ENCODE data around the gene PLXND1.

DNA sequence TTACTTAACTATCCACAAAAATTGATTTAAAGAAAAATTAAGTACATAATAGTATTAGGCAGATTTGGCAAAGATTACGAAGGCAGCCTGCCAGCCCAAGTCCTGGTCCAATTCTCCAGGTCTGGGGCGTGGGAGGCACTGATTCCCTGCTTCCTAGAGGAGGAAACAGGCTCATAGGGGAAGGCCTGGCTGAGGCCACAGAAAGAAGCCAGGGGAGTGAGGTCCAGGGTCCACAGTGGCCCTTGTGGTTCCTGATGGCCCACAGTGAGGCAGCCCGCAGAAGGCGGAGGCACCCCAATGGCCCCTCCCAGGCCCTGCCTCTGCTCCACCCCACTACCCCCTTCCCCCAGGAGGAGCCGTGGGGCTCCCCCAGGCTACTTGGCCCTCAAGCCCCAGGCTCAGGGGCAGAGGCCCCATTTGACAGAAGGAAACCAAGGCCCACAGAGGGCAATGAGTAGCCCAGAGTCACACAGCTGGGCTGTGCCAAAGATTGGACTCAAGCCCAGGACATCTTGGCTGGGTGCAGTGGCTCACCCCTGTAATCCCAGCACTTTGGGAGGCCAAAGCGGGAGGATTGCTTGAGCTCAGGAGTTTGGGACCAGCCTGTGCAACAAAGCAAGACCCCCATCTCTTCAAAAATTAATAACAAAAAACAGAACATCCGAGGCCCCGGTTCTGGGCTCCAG, 42.5 kb downstream of the PLXND1 start:
- TF ChIP-seq, protein P1, sequence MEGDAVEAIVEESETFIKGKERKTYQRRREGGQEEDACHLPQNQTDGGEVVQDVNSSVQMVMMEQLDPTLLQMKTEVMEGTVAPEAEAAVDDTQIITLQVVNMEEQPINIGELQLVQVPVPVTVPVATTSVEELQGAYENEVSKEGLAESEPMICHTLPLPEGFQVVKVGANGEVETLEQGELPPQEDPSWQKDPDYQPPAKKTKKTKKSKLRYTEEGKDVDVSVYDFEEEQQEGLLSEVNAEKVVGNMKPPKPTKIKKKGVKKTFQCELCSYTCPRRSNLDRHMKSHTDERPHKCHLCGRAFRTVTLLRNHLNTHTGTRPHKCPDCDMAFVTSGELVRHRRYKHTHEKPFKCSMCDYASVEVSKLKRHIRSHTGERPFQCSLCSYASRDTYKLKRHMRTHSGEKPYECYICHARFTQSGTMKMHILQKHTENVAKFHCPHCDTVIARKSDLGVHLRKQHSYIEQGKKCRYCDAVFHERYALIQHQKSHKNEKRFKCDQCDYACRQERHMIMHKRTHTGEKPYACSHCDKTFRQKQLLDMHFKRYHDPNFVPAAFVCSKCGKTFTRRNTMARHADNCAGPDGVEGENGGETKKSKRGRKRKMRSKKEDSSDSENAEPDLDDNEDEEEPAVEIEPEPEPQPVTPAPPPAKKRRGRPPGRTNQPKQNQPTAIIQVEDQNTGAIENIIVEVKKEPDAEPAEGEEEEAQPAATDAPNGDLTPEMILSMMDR (conservative IDR thresholded peaks at IDR 0.05 in 1 of 2, IDR thresholded peaks at IDR 0.05 in 1 of 2; ENCODE audit: low read depth in 1 of 2, low read length in 2 of 2) = no peak
- TF ChIP-seq EZH2 (IDR thresholded peaks at IDR 0.05; ENCODE audit: low read length, missing control alignments) = no peak

All from fibroblast of lung (primary cell).